GM12872 (cell line): ENCODE data around the gene PALLD.

ENCODE experiments used
- CTCF ChIP-seq: IDR thresholded peaks from 3 replicates; pipeline ENCODE4 v1.5.1; 2011; ENCODE audit warnings: low read depth, mild to moderate bottlenecking, low read length, moderate library complexity; ENCODE audit not compliant: insufficient read depth

The PALLD gene

GRCh38 chr4:168486912-168487281, 10.0 kb upstream of the PALLD start:
- TF ChIP-seq CTCF: no peak

- no peak for TF ChIP-seq CTCF
These were observed 9.4 kb upstream of the PALLD start for GRCh38 chr4:168487282-168488035.

- no peak for TF ChIP-seq CTCF
These were observed 8.0 kb upstream of the PALLD start for GRCh38 chr4:168488869-168489274.

- TF ChIP-seq CTCF: no peak
These were observed 7.2 kb upstream of the PALLD start for GRCh38 chr4:168489616-168490015.

- TF ChIP-seq CTCF: no peak
These were observed 6.1 kb upstream of the PALLD start for GRCh38 chr4:168490711-168491110.

GRCh38 chr4:168491563-168491962, 5.3 kb upstream of the PALLD start:
- TF ChIP-seq CTCF: no peak

GRCh38 chr4:168498251-168498650, 1.4 kb downstream of the PALLD start:
- TF ChIP-seq CTCF: no peak
